ENCODE measurements around the gene RRP12.
"Not testable (repeated sequence)": the region's sequence is repeated elsewhere in the genome, so short reads cannot be mapped to it uniquely, and the experiment has no call there.

Gene RRP12

DNA sequence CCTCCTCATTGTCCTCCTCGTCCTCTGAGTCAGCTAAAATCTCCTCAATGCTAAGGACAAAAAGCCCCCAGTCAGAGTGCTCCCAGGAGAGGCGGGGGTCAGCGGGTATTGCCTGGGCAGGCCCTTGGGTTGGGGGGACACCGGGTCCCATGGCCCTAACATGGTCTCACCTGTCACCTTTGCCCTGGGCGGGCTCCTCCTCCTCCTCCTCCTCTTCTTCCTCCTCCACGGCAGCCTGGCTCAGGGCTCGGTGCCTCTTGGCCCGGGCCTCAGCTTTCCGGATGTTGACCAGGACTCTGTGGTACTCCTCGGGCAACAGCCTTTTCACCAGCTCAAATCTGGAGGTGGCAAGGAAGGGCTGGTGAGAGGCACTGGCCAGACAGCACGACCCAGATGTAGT, 34.6 kb downstream of the RRP12 start:
- DNase-seq: no peak

DNA sequence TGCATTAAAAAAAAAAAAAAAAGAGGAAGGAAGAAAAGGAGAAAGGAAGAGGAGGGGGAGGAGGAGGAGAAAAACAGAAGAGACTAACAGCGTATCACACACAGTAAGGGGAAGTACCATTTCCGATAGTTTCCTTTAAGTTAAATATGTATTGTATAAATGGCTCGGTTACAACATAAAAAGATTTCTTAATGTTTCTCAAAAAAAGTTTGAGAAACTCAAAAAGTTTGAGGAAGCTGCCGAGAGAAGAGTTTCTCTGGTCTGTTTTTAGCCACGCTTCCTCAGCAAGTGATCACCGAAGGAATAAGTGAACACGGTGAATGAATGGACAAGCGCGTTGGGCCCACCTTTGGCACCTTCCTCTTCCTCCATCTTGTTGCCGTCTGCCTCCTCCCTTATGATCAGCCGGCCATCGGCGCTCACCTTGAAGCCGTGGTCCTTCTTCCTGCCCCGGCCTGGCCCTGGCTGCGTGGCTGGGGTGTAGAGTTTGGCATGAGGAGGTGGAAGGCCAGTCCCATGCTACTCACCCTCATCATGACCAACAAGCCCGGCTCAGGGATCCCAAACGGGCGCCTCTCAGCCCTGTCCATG, 35.3 kb downstream of the RRP12 start:
- no peak for DNase-seq

DNA sequence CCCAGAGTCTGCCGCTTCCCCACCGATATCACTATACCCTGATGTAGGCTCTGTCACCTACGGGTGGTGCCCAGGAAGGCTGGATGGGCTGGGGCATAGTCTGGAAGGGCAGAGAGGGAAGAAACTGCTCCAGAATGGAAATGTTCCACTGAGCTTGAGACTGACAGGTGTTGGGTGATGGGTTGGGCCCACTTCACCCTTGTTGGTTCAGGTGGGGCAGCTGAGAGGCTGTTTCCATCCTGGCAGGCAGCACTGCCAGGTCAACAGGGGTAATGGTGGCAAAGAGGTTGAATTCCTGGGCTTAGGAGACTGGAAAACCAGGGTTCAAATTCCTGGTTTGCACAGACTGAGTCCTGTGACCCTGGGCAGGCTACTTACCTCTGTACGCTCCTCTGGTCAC, 38.1 kb downstream of the RRP12 start:
- DNase-seq: no peak

DNA sequence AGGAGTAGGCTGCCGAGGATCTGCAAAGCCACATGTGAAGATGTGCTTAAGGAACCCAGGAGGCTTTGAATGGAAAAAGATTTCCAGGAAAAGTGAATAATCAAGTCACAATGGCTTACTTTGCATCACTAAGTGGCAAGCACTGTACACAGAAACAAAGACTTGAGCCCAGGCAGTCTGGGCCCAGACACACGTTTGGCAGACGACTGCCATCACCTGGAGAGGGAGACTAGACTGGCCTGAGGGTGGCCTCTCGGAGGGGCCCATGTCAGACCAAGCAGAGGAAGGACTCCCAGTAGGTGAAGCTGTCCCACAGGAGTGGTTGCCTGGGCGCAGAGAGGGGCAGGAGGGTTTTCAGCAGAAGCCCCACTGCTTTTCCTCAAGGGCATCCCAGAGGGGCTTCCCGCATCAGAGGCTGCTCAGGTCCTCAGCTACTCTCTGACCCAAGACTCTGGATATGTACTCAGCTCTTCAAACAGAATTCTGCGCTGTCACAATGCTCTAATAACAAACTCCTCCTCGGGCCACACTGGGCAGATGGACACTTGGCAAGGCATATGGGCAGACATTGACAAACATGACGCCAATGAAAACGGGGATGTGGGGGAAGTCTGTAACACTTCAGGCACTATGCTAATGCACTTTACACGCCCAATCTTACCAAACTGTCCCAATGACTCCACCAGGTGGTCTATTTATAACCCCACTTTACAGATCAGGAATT, 38.7 kb downstream of the RRP12 start:
- DNase-seq: no peak

DNA sequence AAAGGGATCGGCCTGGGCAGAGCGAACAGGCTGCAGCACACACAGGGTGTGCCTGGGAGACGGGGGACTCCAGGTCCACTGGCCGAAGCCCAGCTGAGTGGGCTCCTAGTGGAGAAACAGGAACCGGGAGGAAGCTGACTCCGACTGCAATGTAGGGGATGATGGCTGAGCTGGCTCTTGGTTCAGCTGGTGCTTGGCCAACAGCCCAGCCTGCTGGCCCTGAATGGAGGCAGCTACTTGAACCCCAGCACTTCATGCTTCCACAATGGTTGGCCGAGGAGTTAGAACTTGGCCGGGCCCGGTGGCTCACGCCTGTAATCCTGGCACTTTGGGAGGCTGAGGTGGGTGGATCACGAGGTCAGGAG, 39.6 kb downstream of the RRP12 start:
- DNase-seq: no peak

DNA sequence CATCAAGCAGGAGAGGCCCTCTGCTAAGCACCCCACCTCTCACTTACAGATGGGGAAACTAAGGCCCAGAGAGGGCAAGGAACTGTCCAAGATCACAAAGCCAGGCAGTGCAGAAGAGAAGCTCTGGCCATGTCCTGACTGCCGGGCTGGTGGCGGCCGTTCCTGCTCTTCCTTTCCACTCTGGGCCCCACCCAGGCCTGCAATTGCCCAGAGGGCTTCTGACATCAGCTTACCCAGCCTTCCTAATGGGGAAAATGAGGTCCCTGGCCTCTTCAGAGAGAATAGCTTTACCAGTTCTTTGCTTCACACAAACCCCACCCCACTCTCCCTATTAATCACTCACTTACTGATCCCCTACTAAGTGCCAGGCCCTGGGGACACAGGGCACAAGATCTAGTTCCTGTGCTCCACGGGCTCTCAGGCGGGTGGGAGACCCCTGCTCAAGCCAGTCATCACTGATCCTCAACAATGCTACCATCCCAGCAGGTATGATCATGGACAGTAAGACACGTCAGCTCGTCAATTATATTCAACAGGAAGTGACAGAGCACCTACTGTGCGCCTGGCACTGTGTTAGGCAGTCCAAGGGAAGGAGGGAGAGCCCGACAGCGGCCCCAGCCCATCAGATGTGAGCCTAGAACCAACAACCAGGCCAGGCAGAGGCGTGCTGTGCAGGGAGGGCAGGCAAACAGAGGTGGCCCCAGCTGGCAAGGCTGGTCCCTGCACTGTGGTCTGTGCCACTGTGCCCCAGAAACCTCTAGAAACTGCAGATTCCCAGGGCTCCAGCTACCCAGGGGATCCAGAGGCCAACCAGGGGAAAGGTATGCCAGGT, 40.2 kb downstream of the RRP12 start:
- no peak for DNase-seq

DNA sequence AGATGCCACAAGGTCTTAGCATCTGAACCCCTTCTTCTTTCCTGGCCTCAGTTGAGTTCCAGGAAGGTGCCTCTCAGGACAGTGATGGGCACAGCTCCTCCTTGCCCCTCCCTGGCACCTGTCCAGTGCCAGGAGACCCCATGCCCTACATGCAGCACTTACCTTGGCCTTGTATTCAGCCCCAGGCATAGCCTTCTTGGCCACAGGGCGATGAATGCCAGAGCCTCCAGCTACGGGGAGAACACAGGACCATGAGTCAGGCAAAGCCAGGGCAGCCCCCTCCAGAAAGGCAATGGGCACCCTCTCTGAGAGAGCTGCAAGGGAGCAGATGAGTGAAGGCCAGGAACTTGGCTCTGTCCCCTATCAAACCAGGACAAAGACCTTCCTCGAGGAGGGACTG, 42.4 kb downstream of the RRP12 start:
- DNase-seq: no peak

DNA sequence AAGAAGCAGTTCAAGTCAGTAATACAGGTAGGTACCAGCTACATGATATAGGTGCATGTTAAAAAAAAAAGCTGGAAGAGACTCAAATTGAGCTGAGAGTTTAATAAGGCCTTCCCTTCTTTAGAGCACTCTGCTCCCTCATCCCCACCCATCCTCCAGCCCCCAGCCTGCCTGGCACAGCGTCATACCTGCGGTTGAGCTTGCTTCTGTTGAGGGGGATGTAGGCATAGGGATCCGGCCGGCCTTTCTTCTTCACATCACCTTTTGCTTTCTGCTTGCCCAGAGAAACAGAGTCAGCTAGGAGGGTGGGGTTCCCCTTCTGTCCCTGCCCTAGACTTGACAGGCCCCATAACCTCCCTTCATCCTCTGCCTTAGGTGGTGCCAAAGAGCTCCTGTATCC, 42.8 kb downstream of the RRP12 start:
- DNase-seq: no peak

DNA sequence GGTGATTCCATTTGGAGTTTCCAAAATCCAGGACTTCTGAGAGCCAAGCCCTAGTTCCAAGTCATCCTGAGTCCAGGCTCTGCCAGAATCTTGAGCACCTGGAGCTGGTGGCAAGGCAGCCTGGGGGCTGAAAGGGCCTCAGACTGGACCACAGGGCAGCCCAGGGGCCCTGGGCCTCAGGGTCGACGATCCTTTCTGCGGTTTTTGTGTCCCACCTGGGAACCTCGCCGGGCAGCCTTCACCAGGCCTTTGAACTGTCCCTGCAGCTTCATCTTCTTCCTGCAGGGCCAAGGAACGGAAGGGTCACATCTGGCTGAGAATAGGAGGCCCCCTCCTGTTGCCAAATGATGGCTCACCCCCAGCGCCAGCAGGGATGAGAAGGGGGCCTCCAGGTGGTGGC, 44.2 kb downstream of the RRP12 start:
- no peak for DNase-seq

DNA sequence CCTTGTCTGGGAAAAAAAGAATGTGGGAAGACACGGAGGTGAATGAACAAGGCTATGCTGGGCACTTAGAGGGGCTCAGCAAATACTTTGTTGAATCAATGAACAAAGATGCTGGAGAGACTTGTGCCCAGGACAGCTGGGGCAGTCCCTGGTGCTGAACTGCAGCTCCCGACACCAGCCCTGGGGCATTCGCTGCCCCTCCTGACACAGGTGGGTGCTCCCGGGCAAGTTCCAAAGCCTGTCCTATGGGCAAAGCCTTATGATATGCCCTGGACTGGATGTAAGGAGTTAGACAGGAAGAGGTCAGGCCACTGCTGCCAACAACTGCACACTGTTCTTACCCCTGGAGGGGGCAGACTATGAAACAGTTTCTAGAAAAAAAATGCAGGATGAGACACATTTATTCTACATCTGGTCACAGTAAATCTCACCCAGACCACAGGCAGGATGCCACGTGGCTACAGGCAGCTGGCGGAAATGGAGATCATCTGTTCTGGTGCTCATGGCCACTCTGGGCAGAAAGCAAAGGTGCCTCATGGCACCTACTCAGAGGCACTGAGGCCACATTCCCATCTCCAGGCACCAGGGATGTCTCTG, 44.7 kb downstream of the RRP12 start:
- no peak for DNase-seq

DNA sequence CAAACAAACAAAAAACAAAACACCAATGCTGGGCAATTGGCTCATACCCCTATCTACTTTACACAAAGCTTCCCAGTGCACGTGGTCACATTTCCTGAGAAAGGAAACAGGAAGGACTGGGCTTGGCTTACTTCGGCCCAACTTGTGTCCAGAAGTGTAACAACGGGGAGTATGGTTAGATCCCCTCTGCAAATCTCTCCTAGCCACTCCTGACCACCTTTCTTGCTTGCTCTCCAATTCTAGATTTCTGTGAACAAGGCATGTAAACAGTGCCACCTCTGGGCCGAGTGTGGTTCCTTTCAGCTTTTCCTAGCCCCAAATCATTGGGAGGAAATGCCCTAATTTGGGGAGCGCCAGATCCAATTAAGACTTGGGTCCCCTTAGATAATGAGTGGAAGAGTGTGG, 45.6 kb downstream of the RRP12 start:
- no peak for DNase-seq

DNA sequence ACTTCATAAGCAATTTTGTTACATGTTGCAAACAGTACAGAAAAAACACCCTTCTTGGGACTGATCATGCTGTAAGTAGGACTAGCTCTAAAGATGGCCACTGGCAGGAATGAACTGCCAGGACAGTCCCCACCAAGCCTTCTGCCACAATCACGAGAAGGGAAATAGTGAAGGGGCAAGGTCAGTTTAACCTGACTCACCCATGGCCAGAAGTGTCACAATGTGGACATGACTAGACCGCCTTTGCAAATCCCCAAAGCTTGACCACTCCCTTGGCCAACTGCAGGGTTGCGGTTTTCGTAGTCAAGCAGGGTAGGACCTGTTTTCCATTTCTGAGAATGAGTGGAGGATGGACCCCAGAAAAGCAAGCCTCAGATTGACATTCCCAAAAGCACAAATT, 47.2 kb downstream of the RRP12 start:
- DNase-seq: no peak

DNA sequence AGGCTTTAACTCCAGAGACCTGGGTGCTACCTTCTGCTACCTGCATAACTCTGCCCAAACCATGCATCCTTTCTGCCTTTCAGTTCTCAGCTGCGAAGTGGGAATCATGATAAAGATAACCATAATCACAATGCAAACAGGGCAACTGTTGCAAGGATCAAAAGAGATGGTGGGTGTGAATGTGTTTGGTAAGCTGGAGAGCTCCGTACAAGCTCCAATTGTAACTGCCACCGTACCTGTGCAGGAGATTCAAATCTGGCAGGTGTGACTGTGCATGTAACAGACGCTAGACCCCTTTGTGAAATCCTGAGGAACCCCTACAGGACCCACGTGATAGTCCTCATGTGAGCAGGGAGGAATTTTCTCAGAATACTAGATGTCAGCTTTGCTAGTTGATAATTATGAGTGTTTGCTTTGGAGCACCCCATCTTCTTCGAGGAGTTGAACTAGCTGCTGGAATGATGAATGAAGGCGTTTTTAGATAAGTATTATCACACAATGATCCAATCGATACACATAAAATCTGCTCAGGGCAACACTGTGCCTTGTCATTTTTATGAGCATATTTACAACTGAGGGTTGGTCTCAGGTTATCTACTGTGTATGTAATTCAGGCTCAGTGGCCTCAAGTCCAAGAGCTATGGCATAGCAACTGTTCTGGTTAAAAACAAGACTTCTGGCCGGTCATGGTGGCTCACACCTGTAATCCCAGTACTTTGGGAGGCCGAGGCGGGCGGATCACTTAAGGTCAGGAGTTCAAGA, 51.2 kb downstream of the RRP12 start:
- no peak for DNase-seq

DNA sequence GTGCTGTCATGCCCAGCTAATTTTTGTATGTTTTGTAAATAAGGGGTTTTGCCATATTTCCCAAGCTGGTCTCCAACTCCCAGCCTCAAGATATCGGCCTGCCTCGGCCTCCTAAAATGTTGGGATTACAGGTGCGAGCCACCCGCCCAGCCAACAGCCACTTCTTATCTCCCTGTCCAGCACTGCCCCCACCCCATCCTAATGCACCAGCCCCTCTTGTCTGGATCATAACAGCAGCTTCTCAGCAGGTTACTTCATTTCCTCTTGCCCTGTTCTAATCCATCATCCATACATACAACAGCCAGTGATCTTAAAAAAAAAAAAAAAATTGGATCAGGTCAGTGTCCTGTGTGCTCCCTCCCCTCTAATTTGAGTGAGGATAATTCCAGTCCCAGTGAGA, 53.8 kb downstream of the RRP12 start:
- no peak for DNase-seq

DNA sequence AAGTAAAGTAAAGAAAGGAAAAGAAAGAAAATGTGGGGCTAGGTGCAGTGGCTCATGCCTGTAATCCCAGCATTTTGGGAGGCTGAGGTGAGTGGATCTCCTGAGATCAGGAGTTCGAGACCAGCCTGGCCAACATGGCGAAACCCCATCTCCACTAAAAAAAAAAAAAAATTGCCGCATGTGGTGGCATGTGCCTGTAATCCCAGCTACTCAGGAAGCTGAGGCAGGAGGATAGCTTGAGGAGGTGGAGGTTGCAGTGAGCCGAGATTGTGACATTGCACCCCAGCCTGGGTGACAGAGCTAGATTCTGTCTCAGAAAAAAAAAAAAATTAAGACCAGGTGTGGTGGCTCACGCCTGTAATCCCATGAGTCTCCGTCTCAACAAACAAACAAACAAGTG, 57.5 kb downstream of the RRP12 start:
- not testable (repeated sequence) for DNase-seq

DNA sequence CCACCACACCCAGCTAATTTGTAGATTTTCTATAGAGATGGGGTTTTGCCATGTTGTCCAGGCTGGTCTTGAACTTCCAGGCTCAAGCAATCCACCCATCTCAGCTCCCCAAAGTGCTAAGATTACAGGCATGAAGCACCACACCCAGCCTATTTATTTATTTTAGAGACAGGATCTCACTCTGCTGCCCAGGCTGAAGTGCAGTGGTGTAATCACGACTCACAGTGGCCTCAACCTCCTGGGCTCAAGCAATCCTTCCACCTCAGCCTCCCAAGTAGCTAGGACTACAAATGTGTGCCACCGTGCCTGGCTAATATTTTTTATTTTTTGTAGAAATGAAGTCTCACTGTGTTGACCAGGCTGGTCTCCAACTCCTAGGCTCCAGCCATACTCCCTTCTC, 59.7 kb downstream of the RRP12 start:
- DNase-seq: no peak

DNA sequence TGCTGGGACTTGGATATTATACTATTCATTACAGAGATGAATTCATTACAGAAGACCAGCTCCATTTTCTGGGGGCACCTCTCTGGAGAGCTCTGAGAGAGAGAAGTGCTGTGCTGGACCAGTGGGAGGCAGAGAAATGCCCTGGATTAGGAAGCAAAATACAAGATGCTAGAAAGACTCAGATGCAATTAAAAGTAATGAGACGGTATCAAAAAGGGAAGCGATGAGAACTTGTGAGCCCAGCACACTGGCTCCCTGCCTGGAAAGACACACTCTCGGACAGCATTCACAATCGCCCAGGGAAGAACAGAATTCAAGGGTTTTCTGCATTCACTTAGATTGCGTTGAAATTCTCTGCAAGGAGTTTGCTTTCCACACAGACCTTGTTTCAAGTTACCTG, 63.1 kb downstream of the RRP12 start:
- DNase-seq: no peak

DNA sequence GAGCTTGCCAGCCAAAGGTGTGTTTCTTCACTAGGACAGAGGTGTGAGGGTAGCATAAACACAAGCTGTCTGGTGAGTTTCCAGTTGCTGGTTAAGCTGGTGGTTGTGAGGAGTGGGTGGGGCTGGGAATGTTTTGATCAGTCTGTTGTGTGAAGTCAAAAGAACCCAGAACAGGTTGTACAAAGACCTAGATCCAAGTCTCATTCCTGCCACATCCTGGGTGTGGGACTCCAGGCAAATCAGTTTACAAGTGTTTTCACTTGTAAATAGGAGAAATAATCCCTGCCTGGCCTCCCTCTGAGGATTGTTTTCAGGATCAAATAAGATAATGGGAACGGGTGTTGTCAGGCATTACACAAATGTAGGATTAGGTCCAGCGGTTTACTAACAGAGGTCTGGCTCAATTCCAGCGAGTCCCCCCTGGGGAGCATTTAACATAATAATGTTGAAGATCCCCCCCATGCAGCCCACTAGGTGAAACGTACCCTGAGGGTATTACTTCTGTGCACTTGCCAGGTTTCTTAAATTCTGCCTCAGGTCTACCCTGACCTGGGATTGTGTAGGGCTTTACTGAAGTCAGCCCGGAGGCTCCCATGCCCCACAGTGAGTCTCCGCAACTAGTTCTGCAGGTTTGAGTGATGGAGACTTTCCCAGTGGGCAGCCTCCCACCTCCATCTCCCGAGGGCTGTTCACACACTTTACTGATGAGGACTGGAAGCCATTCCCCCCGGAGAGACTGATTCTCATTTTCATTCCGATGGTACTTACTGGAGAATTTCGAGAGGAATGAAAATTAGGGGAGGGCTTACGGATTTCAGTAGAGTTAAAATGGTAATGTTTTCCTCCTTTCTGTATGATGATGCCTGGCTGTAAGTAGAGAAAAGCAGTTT, 64.0 kb downstream of the RRP12 start:
- DNase-seq: no peak

DNA sequence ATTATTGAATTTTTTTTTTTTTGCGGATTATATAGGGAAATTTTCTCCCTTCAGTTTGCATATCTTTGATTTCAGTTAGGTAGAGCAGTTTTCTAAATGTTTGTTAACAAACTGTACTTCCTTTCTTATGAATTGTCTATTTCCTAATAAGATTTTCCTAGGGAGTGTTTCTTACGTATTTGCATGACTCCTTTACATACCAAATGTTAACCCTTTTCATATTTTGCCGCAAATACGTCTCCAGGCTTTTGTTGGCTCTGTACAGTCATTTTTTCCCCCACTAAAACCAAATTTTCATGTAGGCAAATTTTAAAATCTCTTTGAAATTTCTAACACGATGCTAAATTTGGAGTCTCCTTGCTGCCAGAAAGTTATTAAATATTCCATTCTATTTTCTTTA, 64.7 kb downstream of the RRP12 start:
- no peak for DNase-seq

DNA sequence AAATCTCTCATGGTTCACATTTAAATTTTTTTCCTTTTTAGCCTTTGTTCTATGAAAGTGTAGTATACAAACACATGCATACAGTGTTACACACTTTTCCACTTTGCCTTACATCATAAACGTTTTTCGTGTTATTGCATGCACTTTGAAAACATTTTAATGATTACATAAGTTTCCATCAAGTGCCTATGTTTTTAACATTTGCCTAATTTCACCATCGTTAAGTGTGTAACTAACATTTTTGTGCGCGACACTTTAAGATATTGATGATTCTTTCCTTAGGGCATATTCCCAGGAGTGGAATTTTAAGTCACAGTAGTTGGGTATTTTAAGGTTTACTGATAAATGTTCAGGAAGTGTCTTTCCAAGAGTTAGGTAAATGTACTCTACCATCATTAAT, 65.1 kb downstream of the RRP12 start:
- no peak for DNase-seq

DNA sequence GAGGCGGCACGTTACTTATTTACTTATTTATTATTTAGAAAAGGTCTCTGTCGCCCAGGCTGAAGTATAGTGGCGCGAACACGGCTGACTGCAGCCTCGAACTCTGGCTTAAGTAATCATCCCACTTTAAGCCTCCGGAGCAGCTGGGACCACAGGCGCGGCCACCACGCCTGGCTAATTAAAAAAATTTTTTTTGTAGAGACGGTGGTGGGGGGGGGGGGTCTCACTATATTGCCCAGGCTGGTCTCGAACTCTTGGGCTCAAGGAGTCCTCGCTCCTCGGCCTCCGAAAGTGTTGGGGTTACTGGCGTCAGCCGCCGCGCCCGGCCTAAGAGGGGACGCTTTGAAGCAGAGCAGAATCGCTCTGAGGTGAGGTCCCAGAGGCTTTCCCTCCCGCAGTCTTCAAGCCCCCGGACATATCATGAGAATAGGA, 65.9 kb downstream of the RRP12 start:
- no peak for DNase-seq
